ENCODE measurements around the gene FAM216A. TPM values are rescaled to one million over a fixed set of nuclear protein-coding genes. Genes with fewer than 3 reads are reported as not detected.

FAM216A gene
- total and polyA plus RNA-seq, 9 of the 15 experiments (the other 6 are each of a cell fraction or from before 2014, with no cell fraction given): 17.2 to 96.9 (median 48.5) TPM

GRCh38 chr12:110449799-110450497, 18.7 kb upstream of the FAM216A start, which contains the start of gene ARPC3 (continued):
- TF ChIP-seq HINFP (tag; conservative IDR thresholded peaks at IDR 0.05; ENCODE audit: low read depth) (no peak), RB1 (IDR thresholded peaks at IDR 0.05; ENCODE audit: low read depth) (peak; percentile 87), U2AF2 (optimal IDR thresholded peaks at IDR 0.05; ENCODE audit: low read depth, low read length) (no peak), ATF3 (IDR thresholded peaks at IDR 0.05) (no peak), ATF3 (CRISPR knock-in tag; conservative IDR thresholded peaks at IDR 0.05) (no peak; the same call in 1 of the 2 replicates), RCOR1 (IDR thresholded peaks at IDR 0.05; ENCODE audit: borderline replicate concordance in 1 of 2, low read depth in 2 of 2, low read length in 2 of 2) (peak; percentile 15 to 62; a peak in 1 of 4 replicates), POLR2G (IDR thresholded peaks at IDR 0.05; ENCODE audit: low read depth, low read length) (peak; percentile 97), GATAD2A (IDR thresholded peaks at IDR 0.05) (no peak), CREB3L1 (IDR thresholded peaks at IDR 0.05; ENCODE audit: borderline replicate concordance, low read depth) (peak; percentile 98), CGGBP1 (CRISPR knock-in tag; IDR thresholded peaks at IDR 0.05) (no peak), POLR2AphosphoS5 (IDR thresholded peaks at IDR 0.05; ENCODE audit: control insufficient read depth, insufficient read depth, low read depth, low read length) (peak; percentile 89), HDAC2 (IDR thresholded peaks at IDR 0.05) (peak; percentile 78), CTBP1 (IDR thresholded peaks at IDR 0.05; ENCODE audit: borderline replicate concordance) (peak; percentile 79; the same call in 1 of the 2 replicates), NR2C2 (CRISPR knock-in tag; IDR thresholded peaks at IDR 0.05) (0 out of 2 replicates have a peak, but pooled peaks have one; percentile 31), NR2C2 (tag; IDR thresholded peaks at IDR 0.05) (peak; percentile 84), ZNF175 (CRISPR knock-in tag; IDR thresholded peaks at IDR 0.05; ENCODE audit: low read depth) (no peak), TFAP4 (CRISPR knock-in tag; IDR thresholded peaks at IDR 0.05; ENCODE audit: borderline replicate concordance) (peak; percentile 92), MNT (conservative IDR thresholded peaks at IDR 0.05) (peak; percentile 61 to 90), SMARCA4 (IDR thresholded peaks at IDR 0.05) (0 out of 2 replicates have a peak, but pooled peaks have one; percentile 39), NFIC (IDR thresholded peaks at IDR 0.05) (peak; percentile 62)

Measured in K562 (cell line).